Dedifferentiated amniotic fluid mesenchymal stem cell (primary cell): ENCODE results near the gene CAMK1D.

Experiments used
- DNase-seq: peaks from one replicate; pipeline ENCODE4 v3.0.0-alpha.2; 2016; ENCODE audit errors: extremely low spot score

Gene CAMK1D

DNA sequence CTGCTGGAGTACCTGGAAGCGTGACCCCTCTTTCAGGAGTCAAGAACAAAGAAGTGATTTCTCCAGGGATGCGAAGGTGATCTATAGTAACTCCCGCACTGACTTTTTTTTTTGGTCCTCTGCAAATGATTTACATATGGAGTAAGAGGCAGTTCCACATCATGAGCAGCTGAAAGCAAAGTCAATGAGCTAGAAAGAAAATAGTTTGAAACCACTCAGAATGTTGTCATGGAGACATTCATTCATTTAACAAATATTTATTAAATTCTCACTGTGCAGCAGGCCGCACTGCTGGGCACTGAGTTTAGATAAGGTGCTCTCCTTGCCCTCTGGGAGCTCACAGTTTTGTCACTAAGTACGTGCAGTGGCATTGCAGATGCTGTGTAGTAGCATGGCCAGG is 206.7 kb downstream of the CAMK1D start:
- DNase-seq: no peak

DNA sequence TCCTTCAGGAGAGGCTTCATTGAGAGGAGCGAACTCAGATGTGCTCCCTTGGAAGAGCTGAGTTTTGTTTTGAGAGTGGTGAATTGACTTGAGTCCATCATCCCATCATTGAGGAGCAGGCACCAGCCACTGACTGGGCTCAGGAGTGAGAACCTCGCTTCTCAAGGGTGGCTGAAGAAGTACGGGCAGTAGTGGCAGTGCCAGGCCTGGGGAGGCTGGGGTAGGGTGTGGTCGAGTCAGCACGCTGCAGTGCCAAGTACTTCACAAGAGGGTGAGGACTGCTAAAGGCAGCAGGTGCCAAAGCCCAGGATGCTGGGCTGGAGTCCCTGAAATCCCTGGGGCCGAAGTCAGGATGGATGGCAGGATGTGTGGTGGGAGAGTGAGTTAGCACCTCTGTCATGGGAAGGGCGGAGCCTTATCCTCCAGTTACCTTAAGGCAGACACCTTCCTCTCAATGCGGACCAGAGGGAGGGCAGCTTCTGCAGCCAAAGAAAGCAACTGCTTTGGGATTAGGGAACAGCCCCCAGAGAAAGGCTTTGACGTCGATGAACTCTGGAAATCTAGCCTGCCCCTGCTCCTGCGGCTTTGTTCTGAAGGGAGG is 210.3 kb downstream of the CAMK1D start:
- no peak for DNase-seq

DNA sequence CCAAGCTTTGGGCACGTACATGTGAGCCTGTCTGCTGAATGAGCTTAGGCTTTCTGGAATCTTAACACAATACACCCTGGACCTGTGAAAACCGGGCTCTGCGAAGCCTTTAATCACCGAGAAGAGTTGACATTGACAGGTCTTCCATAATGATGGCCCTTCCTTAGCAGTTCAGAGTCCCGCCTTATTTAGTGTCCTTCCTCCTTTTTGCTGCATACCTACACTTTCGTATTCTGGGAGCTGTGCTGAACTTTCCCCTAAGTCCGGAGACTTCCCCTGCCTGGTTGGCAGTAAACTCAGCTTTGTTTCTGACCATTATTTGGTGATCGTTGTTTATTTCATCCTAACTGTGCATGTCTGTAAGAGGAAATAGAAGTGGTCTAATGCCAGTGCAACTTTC is 212.0 kb downstream of the CAMK1D start:
- no peak for DNase-seq

DNA sequence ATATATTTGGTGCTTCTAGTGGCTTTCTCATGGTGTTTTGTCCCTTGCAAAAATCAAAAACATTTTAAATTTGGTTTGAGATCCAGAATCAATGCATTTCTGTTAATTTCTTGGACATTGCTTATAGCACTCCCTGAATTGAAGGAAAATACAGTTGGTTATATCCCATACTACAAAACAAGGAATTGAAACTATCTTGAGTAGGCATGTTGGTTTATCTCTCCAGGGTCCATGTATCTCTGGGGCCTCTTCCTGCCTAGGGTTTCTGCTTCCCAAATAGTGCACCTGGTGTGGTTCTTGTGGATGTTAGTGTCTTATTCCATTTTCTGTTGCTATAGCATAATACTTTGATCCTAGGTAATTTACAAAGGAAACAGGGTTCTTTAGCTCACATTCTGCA is 212.4 kb downstream of the CAMK1D start:
- no peak for DNase-seq

DNA sequence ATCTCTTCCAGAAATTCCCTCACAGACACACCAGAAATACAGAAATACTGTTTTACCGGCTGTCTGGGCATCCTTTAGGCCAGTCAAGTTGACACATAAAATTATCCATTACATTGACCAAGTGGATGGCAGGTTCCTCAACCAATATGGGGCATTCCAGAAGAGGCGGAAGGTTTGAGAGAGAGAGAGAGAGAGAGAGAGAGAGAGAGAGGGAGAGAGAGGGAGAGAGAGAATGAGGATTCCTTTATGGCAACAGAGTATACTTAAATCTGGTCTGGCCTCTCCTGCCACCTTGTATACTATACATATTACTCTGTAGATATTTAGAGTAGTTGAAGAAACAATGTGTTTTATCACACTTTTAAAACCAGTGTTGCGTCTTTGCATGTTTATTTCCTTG is 214.1 kb downstream of the CAMK1D start:
- no peak for DNase-seq

DNA sequence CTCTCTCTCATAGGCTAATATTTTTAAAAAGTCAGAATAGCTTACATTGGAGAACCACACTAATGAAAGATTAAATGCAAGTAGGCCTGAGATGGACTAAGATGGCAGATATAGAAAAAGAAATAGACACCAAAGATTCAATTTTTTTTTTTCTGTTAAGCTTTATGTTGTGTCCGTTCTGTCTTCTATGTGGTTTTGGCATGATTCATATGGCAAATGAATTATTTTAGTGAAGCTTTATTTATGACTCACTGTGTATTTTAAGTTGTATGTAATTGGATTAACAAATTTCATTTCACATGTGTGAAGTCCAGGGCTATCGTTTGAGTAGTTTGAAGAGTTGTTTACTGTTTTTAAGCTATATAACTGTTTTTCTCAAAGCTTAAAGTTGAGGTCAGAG is 214.8 kb downstream of the CAMK1D start:
- no peak for DNase-seq

DNA sequence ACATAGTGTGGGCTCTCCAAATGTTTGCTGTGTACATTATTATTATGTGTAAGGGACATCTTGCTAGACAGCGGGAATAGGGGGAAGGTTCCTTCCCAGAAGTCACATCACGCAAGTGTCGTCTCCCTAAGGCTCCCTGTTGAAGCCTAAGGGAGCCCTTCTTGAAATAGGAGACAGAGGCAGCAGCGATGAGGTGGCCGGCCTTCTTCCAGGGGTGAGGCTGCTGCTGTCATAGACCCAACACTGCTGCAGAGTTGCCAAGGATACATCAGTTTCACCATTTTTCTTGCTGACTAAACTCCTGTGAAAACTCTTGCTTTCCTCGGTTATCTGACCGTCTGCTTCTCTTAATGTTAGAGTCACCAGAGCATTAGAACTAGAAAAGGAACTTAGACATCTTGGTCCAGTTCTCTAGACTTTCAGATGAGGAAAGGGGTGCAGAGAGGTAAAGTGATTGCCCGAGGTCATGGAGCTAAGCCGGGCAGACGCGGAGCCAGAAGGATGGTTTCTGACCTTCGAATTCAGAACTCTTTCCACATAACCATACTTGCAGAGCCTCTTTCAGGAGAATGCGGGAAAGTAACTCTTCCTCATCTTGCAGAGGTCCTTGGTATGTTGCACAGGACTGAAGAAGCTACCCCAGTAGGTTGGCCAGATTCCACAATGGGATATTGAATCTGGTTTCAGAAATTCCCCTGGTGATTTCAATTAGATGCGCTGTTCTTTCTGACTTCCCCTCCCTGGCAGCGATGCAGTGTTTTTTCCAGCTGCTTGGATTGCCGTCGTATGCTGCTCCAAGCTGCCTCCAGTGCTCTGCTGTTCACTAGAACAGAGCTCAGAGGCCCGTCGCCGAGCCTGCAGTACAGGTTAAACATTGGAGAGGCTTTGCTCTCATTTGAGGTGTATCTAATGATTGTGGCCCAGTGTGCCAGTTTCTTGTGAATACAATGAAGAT is 217.1 kb downstream of the CAMK1D start:
- no peak for DNase-seq

DNA sequence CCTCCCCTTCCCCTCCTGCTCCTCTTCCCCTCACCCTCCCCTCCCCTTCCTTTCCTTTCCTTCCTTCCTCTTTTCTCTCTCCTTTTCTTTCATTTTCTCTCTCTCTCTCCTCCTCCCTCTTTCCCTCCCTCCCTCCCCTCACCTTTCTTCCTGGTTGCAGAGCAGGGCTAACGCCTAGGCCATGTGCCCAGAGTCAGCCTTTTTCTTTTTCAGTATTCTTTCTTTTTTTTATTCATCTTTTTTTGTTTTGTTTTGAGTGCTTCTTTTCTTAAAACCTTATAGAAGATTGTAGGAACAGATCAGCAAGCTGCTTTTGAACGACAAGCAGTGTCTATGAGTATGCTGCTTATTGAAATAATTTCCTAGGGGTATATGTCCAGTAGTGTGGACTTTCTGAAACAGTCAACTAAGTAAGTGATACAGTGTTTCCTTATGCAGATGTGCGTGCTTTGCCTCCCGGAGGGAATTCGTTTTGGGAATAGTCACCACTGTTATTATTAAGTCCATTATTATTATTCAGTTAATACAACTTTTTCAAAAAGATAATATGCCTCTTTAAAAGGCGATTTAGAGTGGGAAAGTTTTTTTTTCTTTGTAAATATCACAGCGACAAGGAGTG is 219.2 kb downstream of the CAMK1D start:
- no peak for DNase-seq

DNA sequence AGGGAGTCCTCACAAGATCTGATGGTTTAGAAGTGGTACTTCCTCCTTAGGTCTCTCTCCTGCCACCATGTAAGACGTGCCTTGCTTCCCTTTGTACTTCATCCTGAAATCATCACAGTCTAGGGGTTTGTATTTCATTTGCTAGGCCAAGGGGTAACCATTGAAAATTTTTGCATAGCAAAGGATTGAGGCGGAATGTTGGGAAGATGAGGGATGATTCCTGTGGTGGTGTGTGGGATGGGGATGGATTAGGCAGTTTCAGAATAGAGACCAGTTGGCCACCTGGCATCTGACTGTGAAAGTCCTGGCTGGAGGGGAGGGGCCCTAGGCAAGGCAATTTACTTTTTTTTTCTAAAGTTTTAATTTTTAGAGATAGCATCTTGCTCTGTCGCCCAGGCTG is 222.9 kb downstream of the CAMK1D start:
- DNase-seq: no peak

DNA sequence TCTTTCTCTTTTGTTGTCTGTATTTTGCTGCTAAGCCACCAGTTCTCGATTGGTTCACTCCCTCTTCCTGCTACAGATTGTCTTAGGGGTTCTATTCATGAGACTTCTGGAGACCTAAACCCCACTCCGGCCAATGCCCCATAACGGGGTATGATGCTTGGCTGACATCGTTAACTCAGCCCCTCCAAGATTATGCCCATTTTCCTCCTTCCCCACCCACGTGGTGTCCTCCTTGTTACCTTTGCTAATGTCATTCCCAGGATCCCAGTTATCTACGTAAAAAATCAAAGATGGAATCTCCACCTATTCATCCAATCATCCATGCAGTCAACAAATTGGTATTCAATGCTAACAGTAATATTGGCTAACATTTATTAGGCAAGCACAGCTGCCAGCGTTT is 228.3 kb downstream of the CAMK1D start:
- no peak for DNase-seq

DNA sequence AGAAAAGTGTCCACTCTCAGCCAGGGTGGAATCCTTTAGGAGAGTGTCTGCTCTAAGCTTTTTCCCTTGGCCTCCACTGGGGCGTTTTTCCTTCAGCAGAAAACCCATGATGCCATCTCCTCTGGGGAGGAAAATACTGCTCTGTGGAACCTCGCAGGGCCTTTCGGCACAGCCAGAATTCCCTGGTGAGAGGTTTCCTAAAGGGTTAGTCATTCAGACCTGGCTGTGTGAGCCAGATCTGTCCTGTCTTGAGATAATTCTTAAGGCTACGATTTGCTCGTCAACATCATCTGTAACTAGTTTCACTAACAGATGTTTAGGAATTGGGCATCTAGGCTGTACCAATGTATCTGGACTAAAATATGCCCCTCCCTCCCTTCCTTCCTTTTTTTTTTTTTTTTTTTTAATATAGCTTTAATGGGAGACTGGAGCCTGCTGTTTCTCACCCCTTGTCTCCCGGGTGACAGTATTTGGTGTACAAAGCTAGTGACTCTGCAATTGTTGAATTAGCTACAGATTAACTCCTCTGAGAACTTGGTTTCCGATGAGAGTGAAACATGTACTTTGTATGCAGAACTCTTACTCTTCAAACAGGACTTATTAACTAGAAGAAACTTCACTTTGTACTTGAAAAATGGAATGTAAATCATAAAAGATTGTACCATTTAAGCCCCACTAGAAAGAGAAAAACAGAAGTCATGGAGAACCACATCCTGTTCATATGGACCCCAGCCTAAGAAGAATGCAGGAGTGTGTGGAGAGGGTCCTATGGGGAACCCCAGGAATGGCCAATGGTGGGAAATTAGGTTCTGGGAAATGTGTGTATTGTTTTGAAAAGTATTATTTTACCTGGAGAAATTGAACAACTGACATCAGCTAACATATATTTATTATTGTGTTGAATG is 230.9 kb downstream of the CAMK1D start:
- no peak for DNase-seq

DNA sequence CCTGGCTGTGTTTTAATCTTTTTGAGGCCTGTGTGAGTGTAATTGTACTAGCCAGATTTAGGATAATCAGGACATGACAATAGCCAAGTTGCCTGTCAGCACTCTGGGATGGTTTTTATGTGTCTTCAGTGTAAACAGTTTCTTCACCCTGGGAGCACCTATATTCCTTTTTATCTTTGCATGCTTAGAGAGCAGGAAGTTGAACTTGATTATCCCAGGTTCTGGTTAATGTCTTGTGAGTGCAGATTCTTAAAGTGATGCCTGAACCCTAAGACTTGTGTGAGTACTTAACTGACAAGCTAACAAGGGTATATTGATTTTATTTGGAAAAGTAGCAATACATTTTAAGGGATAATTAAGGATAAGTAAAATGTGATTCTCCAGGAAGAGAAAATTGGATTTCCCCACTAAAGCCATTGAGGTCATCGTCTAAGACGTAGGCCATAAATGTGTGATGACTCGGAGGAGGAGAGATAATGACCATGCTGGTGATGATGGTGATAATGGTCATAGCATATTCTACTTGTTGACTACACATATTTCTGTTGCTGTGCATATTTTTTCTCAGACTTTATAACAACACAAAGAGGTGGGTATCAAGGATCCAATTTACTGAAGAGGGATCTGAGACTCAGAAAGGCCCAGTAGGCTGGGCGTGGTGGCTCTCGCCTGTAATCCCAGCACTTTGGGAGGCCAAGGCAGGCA is 234.7 kb downstream of the CAMK1D start:
- DNase-seq: no peak

DNA sequence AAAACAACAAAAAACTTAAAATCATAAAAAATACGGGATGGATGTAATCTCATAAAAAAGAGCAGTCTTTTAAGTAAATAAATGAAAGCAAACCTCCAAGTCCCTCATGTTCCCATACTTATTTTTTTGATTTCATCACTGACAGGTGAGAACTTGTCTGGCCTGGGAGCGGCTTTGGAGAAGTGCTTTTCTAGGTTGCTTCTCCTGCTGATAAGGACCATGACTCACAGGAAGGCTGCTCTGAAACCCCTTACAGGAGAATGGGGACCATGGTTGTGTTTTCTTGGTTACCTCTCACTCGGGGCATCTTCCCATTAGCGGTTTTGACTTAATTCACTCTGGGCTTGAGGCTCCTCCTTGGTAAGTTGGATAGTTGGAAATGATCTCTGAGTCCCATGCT is 237.4 kb downstream of the CAMK1D start:
- DNase-seq: no peak

DNA sequence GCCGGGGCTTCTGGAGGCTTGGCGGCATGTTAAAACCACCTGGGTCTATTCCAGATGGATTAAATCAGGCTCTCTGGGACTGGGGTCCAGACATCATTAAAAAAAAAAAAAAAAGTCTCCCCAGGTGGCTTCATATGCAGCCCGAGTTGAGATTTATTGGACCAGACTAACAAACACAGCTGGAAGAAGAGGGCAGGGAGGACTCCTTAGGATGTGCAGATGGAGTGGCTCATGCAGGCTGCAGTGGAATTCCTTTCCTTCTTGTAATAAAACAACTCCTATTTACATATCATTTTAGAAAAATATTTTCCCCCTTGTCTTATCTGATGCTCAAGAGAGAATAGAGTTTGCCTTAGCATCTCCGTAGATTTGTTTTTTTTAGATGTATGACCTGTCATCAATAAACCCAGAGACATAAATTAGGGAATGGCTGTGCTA is 238.1 kb downstream of the CAMK1D start:
- no peak for DNase-seq

DNA sequence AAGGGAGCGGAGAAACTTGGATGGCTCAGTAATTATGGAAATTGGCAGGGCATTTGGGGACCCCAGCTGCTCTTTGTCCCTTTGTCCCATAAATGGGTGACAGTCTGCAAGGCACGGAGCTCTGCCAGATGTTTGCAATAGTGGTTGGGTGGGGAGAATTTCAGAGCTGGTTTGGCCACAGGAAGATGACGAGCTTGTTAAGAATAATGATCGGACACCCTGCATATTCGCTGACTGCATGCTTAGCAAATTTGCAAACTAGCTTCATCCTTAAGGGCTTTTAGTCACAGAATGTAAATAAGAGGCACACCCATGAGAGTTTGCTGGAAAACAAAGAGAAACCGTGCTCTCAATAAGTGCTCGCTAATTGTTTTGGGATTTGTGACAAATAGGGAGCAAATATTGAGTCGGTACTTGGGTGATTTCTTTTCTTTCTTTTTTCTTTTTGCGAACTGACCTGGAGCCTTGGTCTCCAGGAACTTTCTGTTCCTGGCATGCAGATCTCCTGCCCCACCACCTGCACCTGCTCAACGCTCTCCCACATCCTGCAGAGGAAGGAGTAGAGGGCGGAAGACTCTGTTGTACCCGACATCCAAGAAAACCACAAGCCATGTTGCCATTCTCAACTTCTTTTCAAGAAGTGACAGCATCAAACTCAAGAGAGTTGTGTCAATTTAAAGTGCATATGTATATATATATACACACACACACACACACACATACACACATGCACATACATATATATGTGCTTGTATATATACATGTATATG is 238.9 kb downstream of the CAMK1D start:
- DNase-seq: no peak

DNA sequence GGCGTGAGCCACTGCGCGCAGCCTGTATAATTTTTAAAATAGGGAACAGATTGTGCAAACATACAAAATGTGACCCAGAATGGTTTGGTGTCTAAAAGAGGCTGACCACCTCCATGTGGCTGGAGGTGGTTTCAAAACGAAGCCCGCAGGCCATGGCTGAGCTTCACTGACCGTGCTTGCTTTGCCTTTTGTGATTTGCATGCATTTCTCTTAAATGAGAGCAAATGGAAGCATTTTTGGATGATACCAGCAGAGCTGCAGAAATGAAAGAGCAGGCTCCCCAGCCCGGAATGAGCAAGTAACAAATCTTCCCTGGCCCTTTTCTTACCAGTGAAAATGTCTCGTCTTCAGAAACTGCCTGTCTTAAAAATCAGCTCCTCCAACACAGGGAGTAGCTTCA is 239.9 kb downstream of the CAMK1D start:
- DNase-seq: no peak

DNA sequence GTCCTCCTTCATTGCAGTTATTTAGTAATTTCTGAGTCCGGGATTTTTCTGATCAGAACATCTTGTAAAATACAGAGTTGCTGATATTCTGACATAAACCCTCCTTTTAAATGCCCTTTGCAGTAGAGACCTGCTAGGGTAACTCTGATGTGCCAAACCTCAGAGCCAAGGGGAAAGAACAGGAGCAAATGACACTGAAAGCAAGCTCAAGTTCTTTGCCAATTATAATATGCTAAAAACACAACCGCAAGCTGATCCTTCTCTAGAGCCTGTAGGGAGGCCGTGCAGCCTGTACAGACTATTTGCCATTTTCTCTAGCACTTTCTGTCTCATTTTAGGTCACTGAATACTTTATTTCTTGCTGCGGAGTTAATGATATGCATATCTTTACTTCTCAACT is 240.4 kb downstream of the CAMK1D start:
- DNase-seq: no peak

DNA sequence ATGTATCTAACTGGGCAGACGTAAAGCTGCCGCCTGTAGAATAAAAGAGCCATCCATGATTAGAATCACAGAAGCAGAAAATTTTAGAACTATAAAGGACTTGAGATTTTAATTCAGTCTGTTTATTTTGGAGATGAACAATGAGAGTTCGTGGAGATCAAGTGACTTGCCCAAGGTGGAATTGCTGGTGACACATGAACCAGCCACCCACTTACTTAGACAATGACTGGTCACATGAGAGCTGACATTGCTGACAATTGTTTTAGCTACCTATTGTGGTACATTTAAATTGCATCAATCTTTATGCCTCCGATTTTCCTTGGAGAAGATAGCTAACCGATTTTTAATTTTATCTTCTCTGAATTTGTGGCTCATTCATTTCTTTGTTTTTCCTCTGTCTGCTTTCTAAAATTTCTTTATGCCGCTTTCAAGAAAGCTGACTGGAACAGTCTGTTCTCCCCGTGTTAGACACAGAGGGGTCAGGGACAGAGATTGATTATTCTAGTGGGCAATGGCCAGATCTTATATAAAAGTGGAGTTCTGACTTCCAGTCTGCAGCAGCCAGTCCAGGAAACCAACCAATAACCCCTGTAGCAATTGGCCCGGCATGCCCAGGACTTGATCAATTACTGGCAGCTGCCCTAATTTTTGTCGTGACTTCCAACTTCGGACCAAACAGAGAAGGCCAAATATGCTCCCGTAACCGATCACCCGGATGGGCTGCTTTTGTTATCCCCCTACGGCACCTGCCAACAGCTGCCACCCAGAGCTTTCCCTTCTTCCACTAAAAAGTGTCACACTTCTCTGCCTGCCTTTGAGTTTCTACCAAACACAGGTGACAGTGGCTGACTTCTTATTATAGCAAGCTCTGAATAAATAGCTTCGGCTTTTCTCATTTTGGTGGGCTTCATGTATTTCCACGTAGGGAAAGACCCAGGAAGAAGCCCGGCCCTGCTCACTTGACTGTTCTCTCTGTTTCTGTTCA is 241.6 kb downstream of the CAMK1D start:
- no peak for DNase-seq

DNA sequence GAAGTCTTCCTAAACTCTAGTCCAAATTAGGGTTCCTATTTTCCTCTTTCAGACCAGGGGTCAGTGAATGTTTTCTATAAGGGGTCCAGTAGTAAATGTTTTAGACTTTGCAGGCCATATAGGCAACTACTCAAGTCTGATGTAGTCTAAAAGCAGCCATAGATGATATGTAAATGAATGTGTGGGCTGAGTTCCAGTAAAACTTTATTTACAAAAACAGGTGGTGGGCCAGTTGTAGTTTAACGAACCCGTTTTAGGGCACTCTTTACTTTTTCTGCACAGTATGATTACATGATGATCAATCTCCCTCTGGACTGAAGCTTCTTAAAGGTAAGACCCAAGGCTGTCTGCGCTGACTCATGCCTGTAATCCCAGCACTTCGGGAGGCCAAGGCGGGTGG is 243.6 kb downstream of the CAMK1D start:
- no peak for DNase-seq
